GM12801 (cell line): Measurements from ENCODE around the gene LYZL6.

Source experiments
- CTCF ChIP-seq: IDR thresholded peaks from one replicate; pipeline ENCODE4 v1.5.1; 2011; ENCODE audit warnings: control low read depth; ENCODE audit not compliant: insufficient read length; ENCODE audit errors: extremely low read depth

Gene LYZL6

GRCh38 chr17:35944151-35944550, 638 bp upstream of the LYZL6 start:
- no peak for TF ChIP-seq CTCF

- TF ChIP-seq CTCF: no peak
Measured at GRCh38 chr17:35942588-35943186, 826 bp downstream of the LYZL6 start.

GRCh38 chr17:35936063-35936462, 7.5 kb downstream of the LYZL6 start:
- no peak for TF ChIP-seq CTCF

- no peak for TF ChIP-seq CTCF
Measured at GRCh38 chr17:35934760-35935159, 8.8 kb downstream of the LYZL6 start.

GRCh38 chr17:35932586-35932985, 10.9 kb downstream of the LYZL6 start:
- TF ChIP-seq CTCF: no peak

GRCh38 chr17:35931794-35932425, 11.6 kb downstream of the LYZL6 start:
- no peak for TF ChIP-seq CTCF

- no peak for TF ChIP-seq CTCF
Measured at GRCh38 chr17:35930211-35931065, 13.1 kb downstream of the LYZL6 start, which contains the start of gene RDM1. Gene RDM1, minus strand, starts transcription at chr17:35930773. Its CDS starts 46 bp downstream, at chr17:35930727.
